OCI-LY7 (cell line): ENCODE results near the gene ODC1. TPM values are rescaled to one million over a fixed set of nuclear protein-coding genes. Genes with fewer than 3 reads are reported as not detected.

Experiments
- BruUV-seq: library from RNA; stranded (reverse); fragments of 400-500 nt; replicated peaks from 2 replicates; lab custom pipeline; 2021; lab: Mats Ljungman, UMichigan
- CTCF ChIA-PET: fragments of 300-600 bp; sonication (Branson Sonifier 250); formaldehyde crosslinking; loops from one replicate; lab custom pipeline; 2022; ENCODE audit warnings: antibody characterized with exemption; ENCODE audit not compliant: unreplicated experiment; lab: Charles Lee
- POLR2A ChIA-PET: fragments of 300-600 bp; sonication (Branson Sonifier 250); formaldehyde crosslinking; loops from one replicate; lab custom pipeline; 2022; ENCODE audit warnings: antibody characterized with exemption; lab: Charles Lee
- DNase-seq: peaks from one replicate; pipeline ENCODE4 v3.0.0-alpha.2; 2015; ENCODE audit warnings: low spot score
- H2AFZ ChIP-seq: fragments of 200-600 bp; sonication (generic), shearing (Covaris generic); 2 replicates; pipeline ENCODE4 v1.6.1; 2014; ENCODE audit warnings: mild to moderate bottlenecking, antibody characterized with exemption, low read length, moderate library complexity
- H3K27ac ChIP-seq: fragments of 200-600 bp; sonication (generic); 2 replicates; pipeline ENCODE4 v1.5.1; 2014; ENCODE audit warnings: mixed run types, low read depth, mild to moderate bottlenecking, moderate library complexity, low read length, inconsistent platforms; ENCODE audit not compliant: poor library complexity, severe bottlenecking
- H3K36me3 ChIP-seq: fragments of 200-600 bp; sonication (generic); 2 replicates; pipeline ENCODE4 v1.6.1; 2014; ENCODE audit warnings: mild to moderate bottlenecking, antibody characterized with exemption, low read length, moderate library complexity, mixed read lengths; ENCODE audit not compliant: insufficient read depth
- H3K4me1 ChIP-seq: fragments of 200-600 bp; sonication (generic); 2 replicates; pipeline ENCODE4 v1.5.1; 2014; ENCODE audit warnings: mild to moderate bottlenecking, low read length; ENCODE audit not compliant: insufficient read depth, poor library complexity, severe bottlenecking
- H3K4me2 ChIP-seq: fragments of 200-600 bp; sonication (generic); 2 replicates; pipeline ENCODE4 v1.6.1; 2014; ENCODE audit warnings: mild to moderate bottlenecking, low read length
- H3K4me3 ChIP-seq: fragments of 200-600 bp; sonication (generic); 2 replicates; pipeline ENCODE4 v1.5.1; 2014; ENCODE audit warnings: mild to moderate bottlenecking, low read depth, low read length; ENCODE audit not compliant: poor library complexity, severe bottlenecking
- H3K79me2 ChIP-seq: fragments of 200-600 bp; sonication (generic); 2 replicates; pipeline ENCODE4 v1.6.1; 2016; ENCODE audit warnings: low read depth, mild to moderate bottlenecking, low read length, moderate library complexity, mixed read lengths; ENCODE audit not compliant: insufficient read depth
- H3K9me2 ChIP-seq: fragments of 200-600 bp; sonication (generic); 2 replicates; pipeline ENCODE4 v1.6.1; 2016; ENCODE audit warnings: mild to moderate bottlenecking, low read length, mixed read lengths; ENCODE audit not compliant: insufficient read depth
- H3K9me3 ChIP-seq: fragments of 200-600 bp; sonication (generic); 2 replicates; pipeline ENCODE4 v1.6.1; 2014; ENCODE audit warnings: mild to moderate bottlenecking, mixed run types, low read length, mixed read lengths
- H4K20me1 ChIP-seq: fragments of 200-600 bp; sonication (generic); 2 replicates; pipeline ENCODE4 v1.6.1; 2014; ENCODE audit warnings: mild to moderate bottlenecking, antibody characterized with exemption, low read length, moderate library complexity, mixed read lengths; ENCODE audit not compliant: insufficient read depth
- CTCF ChIP-seq: fragments of 200-600 bp; sonication (generic); conservative IDR thresholded peaks from 2 replicates; pipeline ENCODE4 v1.5.1; 2014; ENCODE audit warnings: mild to moderate bottlenecking, antibody characterized with exemption, low read length, moderate library complexity, mixed read lengths
- EZH2phosphoT487 ChIP-seq: fragments of 200-600 bp; sonication (generic); IDR thresholded peaks from 2 replicates; pipeline ENCODE4 v1.6.1; 2018; ENCODE audit warnings: low read depth, borderline replicate concordance, mild to moderate bottlenecking, mixed run types, antibody characterized with exemption, low read length, moderate library complexity, mixed read lengths
- intact Hi-C: fragments of 100-400 bp; cut with micrococcal nuclease; formaldehyde crosslinking; loops from one replicate; pipeline ENCODE4 v1.10.0; 2022; ENCODE audit not compliant: unreplicated experiment
- total RNA-seq, 2 experiments: library from RNA; depleted of rRNA in 1 of 2; stranded (reverse); fragments of >200 nt in 1 of 2; shearing (Covaris generic) in 1 of 2; gene quantifications; 2 replicates each; pipeline ENCODE4 v1.2.3, GENCODE V29; 2014 to 2022

The ODC1 gene
- total RNA-seq, 2 experiments from 2014 or later = 256 to 273 TPM

DNA sequence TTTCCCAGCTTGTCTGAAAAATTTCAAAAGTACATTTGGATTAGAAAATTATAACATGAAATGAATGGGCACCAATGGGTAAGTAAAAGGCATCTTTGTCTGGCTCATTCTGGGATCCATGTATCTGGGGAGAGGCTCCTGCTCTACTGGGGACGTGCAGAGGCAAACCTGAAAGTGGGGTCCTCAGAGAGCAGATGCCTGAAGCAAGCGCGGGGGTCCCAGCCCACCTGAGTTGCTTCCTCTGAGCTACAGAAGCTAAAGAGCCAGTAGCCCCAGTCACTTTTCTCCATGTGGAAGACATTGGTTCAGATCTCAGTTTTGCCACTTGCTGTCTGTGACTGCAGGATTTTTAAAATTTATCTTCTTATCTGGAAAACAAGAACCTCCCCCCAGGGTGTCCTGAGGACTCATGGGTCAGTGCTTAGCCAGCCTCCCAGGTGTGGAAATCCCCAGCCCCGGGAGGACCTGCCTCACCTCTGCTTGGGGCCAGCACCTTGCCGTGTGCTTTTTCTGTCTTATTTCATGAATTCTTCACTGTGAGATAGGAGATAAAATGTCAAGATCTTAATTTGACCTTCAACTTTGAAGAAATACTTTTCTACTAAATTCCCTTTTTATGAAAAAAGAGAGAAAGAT is 25.1 kb upstream of the ODC1 start:
- POLR2A ChIA-PET = interaction anchor here (0.9 to 1.2 kb wide), 2 partner anchors 38 to 253 kb away, joined by 3 read pairs; no protein-coding TSS in a partner anchor
- Histone ChIP-seq H3K36me3 (no peaks in the 10 kb centered on the region), H2AFZ (no peak overlapping the region), H4K20me1 (no peaks in the 10 kb centered on the region), H3K79me2 (no peaks in the 10 kb centered on the region), H3K4me1 (no peaks in the 10 kb centered on the region), H3K9me3 (no peaks in the 10 kb centered on the region), H3K4me2 (no peak overlapping the region), H3K4me3 (no peak overlapping the region), H3K9me2 (no peaks in the 10 kb centered on the region), H3K27ac (no peak overlapping the region)
- no TSS peak for BruUV-seq
- intact Hi-C loops = no loop called here
- TF ChIP-seq EZH2phosphoT487 (no peak), CTCF (no peak)
- CTCF ChIA-PET = no interaction called here
- DNase-seq = no peak

DNA sequence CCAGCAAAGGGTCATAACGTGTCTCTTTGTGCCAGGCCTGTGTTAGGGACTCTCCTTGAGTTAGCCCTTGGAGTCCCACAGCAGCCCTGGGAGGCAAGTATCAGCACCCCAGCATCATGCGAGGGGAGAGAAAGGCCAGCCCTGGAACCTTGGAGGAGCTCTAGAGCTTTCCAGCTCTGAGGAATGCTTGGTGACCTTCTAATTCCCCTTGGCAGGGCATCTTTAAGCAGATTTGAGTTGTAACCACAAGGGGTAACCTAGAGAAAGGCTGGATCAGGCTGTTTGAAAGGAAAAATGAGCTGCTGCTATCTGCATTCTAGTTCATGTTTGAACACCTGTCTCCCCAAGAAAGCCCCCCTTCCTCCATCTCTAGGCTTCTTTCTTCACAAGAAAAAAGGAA is 23.8 kb upstream of the ODC1 start:
- CTCF ChIA-PET = no interaction called here
- H3K36me3 ChIP-seq = no peaks in the 10 kb centered on the region
- intact Hi-C loops = no loop called here
- H3K9me3 ChIP-seq = no peaks in the 10 kb centered on the region
- no peaks in the 10 kb centered on the region for H3K9me2 ChIP-seq
- no TSS peak for BruUV-seq
- no peak for DNase-seq
- H3K4me3 ChIP-seq = no peak overlapping the region
- TF ChIP-seq EZH2phosphoT487 = no peak
- no peak for TF ChIP-seq CTCF
- H3K27ac ChIP-seq = no peak overlapping the region
- no peaks in the 10 kb centered on the region for H4K20me1 ChIP-seq
- H3K79me2 ChIP-seq = no peaks in the 10 kb centered on the region
- H3K4me2 ChIP-seq = no peak overlapping the region
- POLR2A ChIA-PET = interaction anchor here (0.6 to 1.2 kb wide), 5 partner anchors 10 to 327 kb away, joined by 3 read pairs; no protein-coding TSS in a partner anchor
- H2AFZ ChIP-seq = no peak overlapping the region
- H3K4me1 ChIP-seq = no peaks in the 10 kb centered on the region

DNA sequence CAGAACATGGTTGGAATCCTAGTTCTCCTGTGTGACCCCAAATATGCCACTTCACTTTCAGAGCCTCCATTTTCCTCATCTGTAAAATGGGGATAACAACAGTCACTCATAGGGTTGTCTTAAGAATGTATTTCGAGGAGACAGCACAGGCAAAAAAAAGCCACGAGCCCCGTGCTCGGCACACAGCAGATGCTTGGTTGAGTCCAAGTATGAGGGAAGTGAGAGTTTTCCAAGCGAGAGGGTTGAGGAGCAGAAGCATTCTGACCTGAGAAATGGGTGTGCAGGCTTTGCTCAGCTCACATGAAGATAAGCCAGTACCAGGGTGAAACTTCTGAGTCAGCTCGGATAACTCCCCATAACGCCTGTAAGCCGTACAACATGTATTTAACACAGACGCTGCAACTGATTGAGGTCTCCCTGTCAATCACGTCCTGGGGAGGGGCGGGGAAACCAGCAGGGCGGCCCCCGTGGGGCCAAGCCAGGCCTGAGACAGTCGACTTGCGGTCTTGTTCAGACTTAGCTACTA is 23.0 kb upstream of the ODC1 start:
- H3K27ac ChIP-seq = no peak overlapping the region
- no peak overlapping the region for H3K4me3 ChIP-seq
- no peaks in the 10 kb centered on the region for H3K9me3 ChIP-seq
- H4K20me1 ChIP-seq = no peaks in the 10 kb centered on the region
- CTCF ChIA-PET = no interaction called here
- H3K79me2 ChIP-seq = no peaks in the 10 kb centered on the region
- DNase-seq = no peak
- H3K4me1 ChIP-seq = no peaks in the 10 kb centered on the region
- POLR2A ChIA-PET = interaction anchor here (0.7 to 1.0 kb wide), 3 partner anchors 11 to 50 kb away, joined by 3 read pairs; no protein-coding TSS in a partner anchor
- no TSS peak for BruUV-seq
- no peak overlapping the region for H2AFZ ChIP-seq
- intact Hi-C loops = no loop called here
- H3K9me2 ChIP-seq = no peaks in the 10 kb centered on the region
- no peak for TF ChIP-seq EZH2phosphoT487
- no peak for TF ChIP-seq CTCF
- H3K36me3 ChIP-seq = no peaks in the 10 kb centered on the region
- H3K4me2 ChIP-seq = no peak overlapping the region
